Nephron progenitor cell (in vitro differentiated cells): ENCODE measurements around the gene ANAPC2.
A peak's percentile ranks its signal among the peaks of the same experiment; 100 is the strongest.

Experiments used
- DNase-seq: peaks from one replicate; pipeline ENCODE4 v3.0.0; 2021
- H3K27ac Mint-ChIP-seq: 2 replicates; pipeline ENCODE4 v1.8.0; 2021; ENCODE audit warnings: mild to moderate bottlenecking, moderate library complexity, mixed read lengths
- H3K27me3 Mint-ChIP-seq: 2 replicates; pipeline ENCODE4 v1.8.0; 2021; ENCODE audit warnings: mild to moderate bottlenecking, low read depth, mixed read lengths; ENCODE audit not compliant: poor library complexity
- H3K36me3 Mint-ChIP-seq: 2 replicates; pipeline ENCODE4 v1.8.0; 2021; ENCODE audit warnings: low read depth, mixed read lengths
- H3K4me1 Mint-ChIP-seq: 2 replicates; pipeline ENCODE4 v1.8.0; 2021; ENCODE audit warnings: mixed read lengths
- H3K4me3 Mint-ChIP-seq: 2 replicates; pipeline ENCODE4 v1.8.0; 2021; ENCODE audit warnings: mild to moderate bottlenecking, moderate library complexity, mixed read lengths
- H3K9me3 Mint-ChIP-seq: 2 replicates; pipeline ENCODE4 v1.8.0; 2021; ENCODE audit warnings: mild to moderate bottlenecking, moderate library complexity, mixed read lengths
- CTCF ChIP-seq: fragments of 200-600 bp; sonication (generic); IDR thresholded peaks from 2 replicates; pipeline ENCODE4 v1.5.0; 2021; ENCODE audit warnings: antibody characterized with exemption

Gene ANAPC2

DNA sequence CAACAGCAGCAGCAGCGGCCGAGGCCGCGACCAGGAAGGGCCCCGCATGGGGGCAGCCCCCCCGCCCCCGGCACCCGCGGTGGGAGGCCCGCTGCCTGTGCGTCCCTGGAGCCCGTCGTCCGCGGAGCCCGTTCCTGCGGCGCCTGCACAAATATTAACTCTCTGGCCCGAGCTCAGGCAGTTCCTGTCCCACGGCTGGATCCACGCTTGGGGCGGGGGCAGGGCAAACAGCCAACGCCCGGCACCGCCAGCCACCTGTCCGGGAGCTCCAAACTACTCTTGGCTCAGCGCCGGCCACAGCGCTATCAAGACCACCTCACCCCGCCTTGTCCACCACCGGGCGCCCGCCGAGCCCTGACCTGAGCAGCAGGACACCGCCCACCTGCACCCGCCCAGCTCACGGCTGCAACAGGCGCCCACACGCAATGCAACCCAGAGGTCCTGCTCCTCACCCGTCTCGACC, 18.4 kb downstream of the ANAPC2 start, which contains the start of gene LRRC26:
Gene LRRC26, minus strand, starts transcription at position 156 of the 463 bp plus-strand sequence. Its CDS starts 108 bp downstream, at position 48.
- Mint-ChIP-seq H3K36me3 (no peaks in the 10 kb centered on the region), H3K4me3 (peak within 1 kb of the TSS; percentile 72), H3K9me3 (no peaks in the 10 kb centered on the region), H3K27ac (no peak within 1 kb of the TSS), H3K27me3 (peaks cover 91% of the 10 kb centered on the region), H3K4me1 (no peaks in the 10 kb centered on the region)
- TF ChIP-seq CTCF: no peak
- no peak for DNase-seq

GRCh38 chr9:137168904-137169856, 19.2 kb downstream of the ANAPC2 start:
- Mint-ChIP-seq H3K27me3 (peaks cover 94% of the 10 kb centered on the region), H3K27ac (no peak overlapping the region), H3K4me3 (peak overlapping the region; percentile 72), H3K4me1 (no peaks in the 10 kb centered on the region), H3K9me3 (no peaks in the 10 kb centered on the region), H3K36me3 (no peaks in the 10 kb centered on the region)
- no peak for TF ChIP-seq CTCF
- DNase-seq: peak; percentile 60

GRCh38 chr9:137168573-137168903, 19.8 kb downstream of the ANAPC2 start:
- Mint-ChIP-seq H3K36me3 (no peaks in the 10 kb centered on the region), H3K9me3 (no peaks in the 10 kb centered on the region), H3K4me3 (no peak overlapping the region), H3K27ac (no peak overlapping the region), H3K4me1 (no peaks in the 10 kb centered on the region), H3K27me3 (peaks cover 94% of the 10 kb centered on the region)
- TF ChIP-seq CTCF: no peak
- DNase-seq: peak; percentile 36

DNA sequence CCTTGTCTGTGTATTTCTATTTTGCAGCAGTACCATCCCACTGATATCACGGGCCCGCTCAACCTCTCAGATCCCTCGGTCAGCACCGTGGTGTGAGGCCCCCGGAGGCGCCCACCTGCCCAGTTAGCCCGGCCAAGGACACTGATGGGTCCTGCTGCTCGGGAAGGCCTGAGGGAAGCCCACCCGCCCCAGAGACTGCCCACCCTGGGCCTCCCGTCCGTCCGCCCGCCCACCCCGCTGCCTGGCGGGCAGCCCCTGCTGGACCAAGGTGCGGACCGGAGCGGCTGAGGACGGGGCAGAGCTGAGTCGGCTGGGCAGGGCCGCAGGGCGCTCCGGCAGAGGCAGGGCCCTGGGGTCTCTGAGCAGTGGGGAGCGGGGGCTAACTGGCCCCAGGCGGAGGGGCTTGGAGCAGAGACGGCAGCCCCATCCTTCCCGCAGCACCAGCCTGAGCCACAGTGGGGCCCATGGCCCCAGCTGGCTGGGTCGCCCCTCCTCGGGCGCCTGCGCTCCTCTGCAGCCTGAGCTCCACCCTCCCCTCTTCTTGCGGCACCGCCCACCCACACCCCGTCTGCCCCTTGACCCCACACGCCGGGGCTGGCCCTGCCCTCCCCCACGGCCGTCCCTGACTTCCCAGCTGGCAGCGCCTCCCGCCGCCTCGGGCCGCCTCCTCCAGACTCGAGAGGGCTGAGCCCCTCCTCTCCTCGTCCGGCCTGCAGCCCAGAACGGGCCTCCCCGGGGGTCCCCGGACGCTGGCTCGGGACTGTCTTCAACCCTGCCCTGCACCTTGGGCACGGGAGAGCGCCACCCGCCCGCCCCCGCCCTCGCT, 20.4 kb downstream of the ANAPC2 start:
- Mint-ChIP-seq H3K36me3 (no peaks in the 10 kb centered on the region), H3K4me1 (no peaks in the 10 kb centered on the region), H3K4me3 (no peak overlapping the region), H3K27ac (no peak overlapping the region), H3K27me3 (peaks cover 94% of the 10 kb centered on the region), H3K9me3 (no peaks in the 10 kb centered on the region)
- DNase-seq: peak; percentile 64
- TF ChIP-seq CTCF: no peak

GRCh38 chr9:137167277-137167746, 21.0 kb downstream of the ANAPC2 start:
- Mint-ChIP-seq H3K9me3 (no peaks in the 10 kb centered on the region), H3K27me3 (peaks cover 94% of the 10 kb centered on the region), H3K27ac (no peak overlapping the region), H3K4me3 (no peak overlapping the region), H3K36me3 (no peaks in the 10 kb centered on the region), H3K4me1 (no peaks in the 10 kb centered on the region)
- no peak for DNase-seq
- TF ChIP-seq CTCF: no peak
